Skeletal muscle cell (primary cell): Measurements from ENCODE around the gene LGR6.

Experiments used
- DNase-seq: peaks from one replicate; pipeline ENCODE4 v3.0.0-alpha.2; 2010; ENCODE audit warnings: low read depth
- H3K4me3 ChIP-seq: 2 replicates; pipeline ENCODE4 v1.5.1; 2011; ENCODE audit warnings: low read depth, mild to moderate bottlenecking, control low read depth, low read length, moderate library complexity

The LGR6 gene

DNA sequence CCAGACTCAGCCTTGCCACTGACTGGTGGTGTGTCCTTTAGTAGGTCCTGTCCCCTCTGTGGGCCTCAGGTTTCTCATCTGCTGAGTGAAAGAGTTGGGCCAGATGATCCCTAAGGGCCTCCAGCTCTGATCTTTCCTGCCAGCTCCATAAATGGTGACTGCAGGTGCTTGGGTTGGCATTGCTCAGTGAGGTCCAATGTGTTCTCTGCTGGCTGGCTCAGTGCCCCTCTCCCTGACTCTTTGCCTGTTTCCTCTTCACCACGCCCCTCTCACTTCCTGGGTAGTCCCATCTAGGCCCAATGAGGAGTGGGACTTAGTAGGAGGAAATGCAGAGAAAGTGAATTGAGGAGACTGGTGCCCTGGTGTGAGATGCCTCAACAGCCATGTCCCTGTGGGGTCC is 111.6 kb downstream of the LGR6 start:
- no peak overlapping the region for H3K4me3 ChIP-seq
- no peak for DNase-seq

DNA sequence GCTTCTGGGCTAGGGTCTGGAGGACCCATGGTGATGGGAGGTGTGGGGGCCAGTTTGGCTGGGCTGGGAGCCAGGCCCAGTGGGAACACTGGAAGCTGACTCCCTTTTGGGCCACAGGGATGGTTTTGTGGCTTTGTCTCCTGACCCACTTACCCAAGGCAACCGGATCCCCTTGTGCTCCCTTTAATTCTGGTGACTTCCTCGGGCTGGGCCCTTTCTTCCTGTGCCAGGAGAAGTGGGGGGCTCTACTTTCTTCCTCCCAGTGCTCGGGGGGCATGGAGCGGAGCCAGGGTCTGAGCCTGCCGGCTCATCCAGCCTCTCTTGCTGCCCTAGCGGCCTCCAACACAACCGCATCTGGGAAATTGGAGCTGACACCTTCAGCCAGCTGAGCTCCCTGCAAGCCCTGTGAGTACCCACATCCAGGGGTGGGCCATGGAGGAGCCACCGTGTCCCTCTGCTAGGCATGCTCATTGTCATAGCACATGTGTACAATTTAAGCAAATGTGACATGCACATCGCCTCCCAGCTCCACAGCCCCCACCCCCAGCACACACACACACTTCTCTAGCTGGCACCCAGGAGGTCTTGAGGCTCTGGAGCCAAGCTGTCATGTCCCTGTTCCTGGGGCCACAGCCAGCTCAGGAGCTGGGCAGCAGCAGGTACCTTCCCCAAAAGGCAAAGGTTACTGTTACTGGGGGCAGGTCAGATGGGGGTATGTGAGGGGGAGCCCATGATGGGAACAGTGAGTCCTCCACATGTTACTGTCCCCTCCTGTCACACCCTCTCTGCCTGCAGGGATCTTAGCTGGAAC is 113.1 kb downstream of the LGR6 start:
- DNase-seq, result no peak
- H3K4me3 ChIP-seq, result no peak overlapping the region

DNA sequence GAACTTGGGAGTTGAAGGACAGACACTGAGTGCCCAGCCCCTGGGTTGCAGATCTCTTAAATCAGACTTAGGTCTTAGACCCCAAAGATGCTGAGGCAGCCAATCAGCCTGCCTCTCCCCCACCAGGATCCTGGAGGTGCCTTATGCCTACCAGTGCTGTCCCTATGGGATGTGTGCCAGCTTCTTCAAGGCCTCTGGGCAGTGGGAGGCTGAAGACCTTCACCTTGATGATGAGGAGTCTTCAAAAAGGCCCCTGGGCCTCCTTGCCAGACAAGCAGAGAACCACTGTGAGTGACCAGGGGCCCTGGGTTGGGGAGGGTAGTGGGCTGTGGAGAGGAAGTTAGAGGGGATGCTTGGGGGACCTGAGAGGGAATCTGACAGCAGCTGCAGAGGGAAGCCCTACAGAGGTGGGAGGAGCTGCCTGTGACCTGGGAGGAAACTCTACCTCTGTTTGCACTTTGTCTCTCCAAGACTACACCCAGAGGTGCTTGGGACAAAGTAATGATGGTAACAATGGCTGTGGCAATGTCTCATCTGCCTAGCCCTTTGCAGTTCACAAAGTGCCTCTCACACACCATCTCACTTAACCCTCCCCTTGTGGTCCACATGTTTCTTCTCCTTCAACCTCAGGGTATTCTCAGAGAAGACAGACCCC is 116.6 kb downstream of the LGR6 start:
- H3K4me3 ChIP-seq, result no peak overlapping the region
- no peak for DNase-seq

DNA sequence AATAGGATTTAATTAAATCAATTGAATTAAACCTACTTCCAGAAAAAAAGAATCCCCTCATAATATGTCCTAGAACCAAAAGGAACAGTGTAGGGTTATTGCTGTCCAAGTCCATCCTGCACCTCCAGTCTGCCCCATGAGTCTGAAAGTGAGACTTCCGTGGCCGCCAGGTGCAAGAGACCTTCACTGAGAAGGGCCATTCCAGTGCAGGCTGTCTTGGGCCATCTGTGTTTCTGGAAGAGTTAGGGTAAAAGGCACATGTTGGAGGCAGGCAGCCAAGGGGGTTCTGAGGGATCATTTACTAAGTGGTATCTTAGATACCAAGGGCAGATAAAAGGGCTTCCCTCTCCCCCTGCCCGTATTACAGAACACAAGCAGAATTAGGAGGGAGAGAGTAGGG is 117.1 kb downstream of the LGR6 start:
- DNase-seq, result no peak
- no peak overlapping the region for H3K4me3 ChIP-seq

DNA sequence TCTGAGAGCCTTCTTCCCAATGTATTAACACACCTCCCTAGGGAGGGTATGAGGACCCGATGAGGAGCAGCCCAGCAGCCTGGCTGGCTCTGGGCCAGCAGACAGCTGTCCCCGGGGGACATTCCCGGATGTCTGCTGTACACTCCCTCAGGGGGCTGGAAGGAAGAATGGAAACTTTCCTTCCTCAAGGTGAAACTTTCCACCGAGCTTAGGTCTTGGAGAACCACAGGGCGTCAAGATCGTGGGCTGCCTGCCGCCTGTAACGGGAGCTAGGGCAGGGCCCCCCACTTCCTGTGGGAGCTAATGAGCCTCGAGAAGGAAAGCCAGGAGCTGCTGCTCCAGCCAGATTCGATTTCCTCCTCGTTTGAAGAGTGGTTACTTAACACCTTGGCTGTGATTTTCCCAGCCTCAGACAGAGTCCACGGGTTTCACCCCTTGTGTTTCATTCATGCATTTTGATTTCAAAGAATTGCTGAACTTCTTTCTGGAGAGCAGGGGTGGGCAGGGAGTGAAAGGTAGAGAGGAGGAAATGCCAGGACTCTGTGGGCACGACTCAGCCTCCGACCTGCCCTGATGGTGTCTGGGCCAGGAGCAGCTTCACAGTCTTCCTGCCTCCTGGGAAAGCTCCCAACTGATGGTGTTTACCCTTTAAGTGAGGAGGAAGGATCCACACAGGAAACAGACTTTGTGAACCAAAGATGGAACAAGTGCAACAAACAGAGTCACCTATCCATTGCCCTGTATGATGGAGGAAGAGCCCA is 118.5 kb downstream of the LGR6 start:
- no peak for DNase-seq
- H3K4me3 ChIP-seq, result no peak overlapping the region

DNA sequence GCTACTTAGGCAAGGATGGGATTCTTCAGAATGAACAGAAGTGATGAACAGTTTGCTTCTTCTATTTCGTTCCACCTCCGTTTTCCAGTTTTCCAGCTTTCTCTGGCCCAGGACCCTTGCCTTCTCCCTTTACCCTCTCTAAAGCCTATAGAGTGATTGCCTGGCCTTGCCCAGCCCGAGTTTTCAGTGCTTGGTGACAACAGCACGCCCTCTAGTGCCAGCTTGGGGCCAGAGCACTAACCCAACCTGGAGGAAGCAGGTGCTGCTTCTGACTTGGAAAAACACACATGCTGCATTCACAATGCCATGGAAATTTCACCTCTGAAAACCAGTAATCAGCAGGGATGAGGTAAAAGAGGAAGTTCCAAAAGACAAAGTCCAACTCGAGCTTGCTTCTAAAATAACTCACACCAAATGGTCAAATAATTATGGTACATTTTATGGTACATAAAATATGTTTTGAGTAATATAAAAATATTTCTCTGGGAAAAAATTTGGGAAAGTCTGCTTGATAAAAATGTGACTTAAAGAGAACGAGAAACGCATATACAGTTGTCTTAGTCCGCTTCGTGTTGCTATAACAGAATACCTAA is 122.1 kb downstream of the LGR6 start:
- no peak for DNase-seq

DNA sequence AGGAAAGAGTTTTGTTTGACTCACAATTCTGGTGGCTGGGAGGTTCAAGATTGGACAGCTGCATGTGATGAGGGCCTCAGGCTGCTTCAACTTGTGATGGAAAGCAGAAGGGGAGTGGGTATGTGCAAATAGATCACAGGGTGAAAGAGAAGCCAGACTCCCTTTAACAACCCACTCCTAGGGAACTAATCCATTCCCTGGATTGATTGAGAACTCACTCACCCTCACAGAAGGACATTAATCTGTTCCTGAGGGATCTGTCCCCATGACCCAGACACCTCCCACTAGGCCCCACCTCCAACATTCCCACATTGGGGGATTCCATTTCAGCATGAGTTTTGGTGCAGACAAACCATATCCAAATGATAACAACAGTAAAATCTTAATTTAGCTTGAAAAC is 122.6 kb downstream of the LGR6 start:
- no peak overlapping the region for H3K4me3 ChIP-seq
- DNase-seq, result no peak

More for the DNA sequence above, 122.1 kb downstream of the LGR6 start:
- no peak overlapping the region for H3K4me3 ChIP-seq

DNA sequence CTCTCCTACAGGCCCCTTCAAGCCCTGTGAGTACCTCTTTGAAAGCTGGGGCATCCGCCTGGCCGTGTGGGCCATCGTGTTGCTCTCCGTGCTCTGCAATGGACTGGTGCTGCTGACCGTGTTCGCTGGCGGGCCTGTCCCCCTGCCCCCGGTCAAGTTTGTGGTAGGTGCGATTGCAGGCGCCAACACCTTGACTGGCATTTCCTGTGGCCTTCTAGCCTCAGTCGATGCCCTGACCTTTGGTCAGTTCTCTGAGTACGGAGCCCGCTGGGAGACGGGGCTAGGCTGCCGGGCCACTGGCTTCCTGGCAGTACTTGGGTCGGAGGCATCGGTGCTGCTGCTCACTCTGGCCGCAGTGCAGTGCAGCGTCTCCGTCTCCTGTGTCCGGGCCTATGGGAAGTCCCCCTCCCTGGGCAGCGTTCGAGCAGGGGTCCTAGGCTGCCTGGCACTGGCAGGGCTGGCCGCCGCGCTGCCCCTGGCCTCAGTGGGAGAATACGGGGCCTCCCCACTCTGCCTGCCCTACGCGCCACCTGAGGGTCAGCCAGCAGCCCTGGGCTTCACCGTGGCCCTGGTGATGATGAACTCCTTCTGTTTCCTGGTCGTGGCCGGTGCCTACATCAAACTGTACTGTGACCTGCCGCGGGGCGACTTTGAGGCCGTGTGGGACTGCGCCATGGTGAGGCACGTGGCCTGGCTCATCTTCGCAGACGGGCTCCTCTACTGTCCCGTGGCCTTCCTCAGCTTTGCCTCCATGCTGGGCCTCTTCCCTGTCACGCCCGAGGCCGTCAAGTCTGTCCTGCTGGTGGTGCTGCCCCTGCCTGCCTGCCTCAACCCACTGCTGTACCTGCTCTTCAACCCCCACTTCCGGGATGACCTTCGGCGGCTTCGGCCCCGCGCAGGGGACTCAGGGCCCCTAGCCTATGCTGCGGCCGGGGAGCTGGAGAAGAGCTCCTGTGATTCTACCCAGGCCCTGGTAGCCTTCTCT is 124.6 kb downstream of the LGR6 start:
- no peak for DNase-seq
- no peak overlapping the region for H3K4me3 ChIP-seq

DNA sequence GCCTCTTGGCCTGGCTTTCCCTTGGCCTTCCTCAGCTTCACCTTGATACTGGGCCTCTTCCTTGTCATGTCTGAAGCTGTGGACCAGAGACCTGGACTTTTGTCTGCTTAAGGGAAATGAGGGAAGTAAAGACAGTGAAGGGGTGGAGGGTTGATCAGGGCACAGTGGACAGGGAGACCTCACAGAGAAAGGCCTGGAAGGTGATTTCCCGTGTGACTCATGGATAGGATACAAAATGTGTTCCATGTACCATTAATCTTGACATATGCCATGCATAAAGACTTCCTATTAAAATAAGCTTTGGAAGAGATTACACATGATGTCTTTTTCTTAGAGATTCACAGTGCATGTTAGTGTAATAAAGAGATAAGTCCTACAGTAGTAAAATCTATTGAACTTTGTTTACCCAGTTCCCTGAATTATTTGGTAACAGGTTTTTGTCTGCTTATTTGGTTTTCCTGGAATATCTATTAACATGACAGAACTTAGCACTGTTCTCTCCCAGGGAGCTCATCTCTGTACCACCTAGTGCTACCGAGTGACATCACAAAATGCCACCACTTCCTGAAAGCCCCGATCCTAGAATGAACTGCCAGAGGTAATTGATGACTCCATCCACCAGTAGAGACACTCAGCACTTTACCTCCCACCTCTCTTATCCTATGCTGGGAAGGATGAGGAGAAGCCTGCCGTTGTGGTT is 125.9 kb downstream of the LGR6 start:
- no peak for DNase-seq
- H3K4me3 ChIP-seq, result no peak overlapping the region

DNA sequence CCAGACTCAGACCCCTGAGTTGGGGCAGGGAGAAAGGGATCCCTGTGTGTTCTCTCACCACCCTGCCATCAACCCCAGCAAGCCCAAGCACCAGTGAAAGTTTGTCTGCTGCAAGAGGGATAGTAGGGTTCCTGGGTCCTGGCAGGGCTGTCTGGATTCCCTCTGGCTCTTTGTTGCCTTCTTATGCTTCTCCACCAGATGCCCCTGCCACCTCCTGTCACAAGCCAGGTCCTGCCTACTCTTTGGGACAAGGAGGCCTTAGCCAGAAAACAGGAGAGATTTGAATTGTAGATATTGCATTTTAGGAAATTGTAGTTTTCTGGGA is 126.4 kb downstream of the LGR6 start:
- no peak for DNase-seq
- no peak overlapping the region for H3K4me3 ChIP-seq

DNA sequence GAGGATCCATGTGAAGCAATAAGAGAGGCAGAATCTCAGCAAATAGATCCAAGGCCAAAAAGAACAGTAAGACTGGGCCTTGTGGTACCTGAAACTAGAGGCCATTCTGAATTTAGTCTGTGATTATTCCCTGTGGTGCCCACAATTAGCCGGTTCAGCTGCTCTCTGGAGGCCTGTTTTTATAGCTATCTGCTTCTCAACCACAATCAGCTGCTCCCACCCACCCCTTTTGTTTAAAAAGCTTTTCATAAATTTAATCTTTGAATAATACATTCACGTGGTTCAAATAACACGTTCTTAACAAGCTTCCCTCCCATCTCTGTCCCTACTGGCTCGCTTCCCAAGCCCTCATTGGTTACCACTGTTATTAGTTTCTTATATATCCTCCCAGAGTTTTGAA is 130.1 kb downstream of the LGR6 start:
- no peak overlapping the region for H3K4me3 ChIP-seq
- no peak for DNase-seq

DNA sequence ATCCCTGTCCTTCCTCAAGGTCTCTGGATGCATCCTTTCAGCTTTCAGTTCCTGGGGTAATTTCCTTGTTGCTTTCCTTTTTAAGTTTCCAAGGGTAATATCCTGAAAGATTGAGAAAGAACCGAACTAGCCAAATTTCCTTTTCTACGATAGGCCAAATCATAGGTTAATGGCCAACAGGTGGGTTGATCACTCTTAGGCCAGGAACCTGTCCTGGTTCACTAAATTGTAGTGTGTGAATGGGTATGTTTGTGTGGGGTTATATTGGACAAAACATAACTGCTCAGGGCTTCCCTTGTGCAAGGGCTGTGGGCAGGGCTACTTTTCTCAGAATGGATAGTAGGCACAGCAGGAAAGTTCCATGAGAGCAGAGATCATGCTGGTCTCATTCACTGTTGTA is 131.0 kb downstream of the LGR6 start:
- no peak overlapping the region for H3K4me3 ChIP-seq
- no peak for DNase-seq

DNA sequence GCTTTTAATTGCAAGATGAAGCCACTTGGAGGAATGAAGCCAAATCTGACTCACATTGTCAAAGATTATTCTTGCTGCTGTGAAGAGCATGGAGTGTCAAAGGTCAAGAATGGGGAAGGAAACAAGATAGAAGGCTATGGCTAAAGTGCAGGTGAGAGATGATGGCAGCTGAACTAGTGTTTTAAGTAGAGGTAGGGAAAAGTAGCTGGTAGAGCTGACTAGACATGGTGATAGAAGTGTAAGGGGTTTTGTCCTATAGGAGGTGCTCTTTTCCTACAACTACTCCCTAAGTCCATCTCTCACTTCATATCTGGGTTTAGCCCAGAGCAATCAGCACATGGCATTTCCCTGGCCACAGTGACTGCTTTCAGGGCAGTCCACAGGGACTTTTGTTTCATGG is 136.3 kb downstream of the LGR6 start:
- H3K4me3 ChIP-seq, result no peak overlapping the region
- DNase-seq, result no peak

DNA sequence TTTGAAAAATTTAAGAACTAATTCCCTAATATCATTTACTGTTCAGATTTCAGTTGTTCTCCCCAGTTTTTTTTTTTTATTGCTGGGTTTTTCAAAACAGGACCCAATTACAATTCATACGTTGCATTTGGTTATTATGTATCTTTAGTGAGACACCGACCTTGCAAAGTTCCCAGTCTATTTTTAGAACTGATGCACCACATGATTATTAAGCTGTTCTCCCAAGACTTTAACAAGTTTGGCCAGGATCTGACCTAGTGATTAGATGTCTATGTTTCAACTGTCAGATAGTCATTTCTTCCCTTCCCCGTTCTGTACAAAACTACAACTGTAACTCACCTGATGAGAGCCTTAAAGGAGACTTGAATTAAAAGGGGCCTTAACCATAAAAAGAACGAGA is 140.3 kb downstream of the LGR6 start:
- DNase-seq, result no peak
- no peak overlapping the region for H3K4me3 ChIP-seq

DNA sequence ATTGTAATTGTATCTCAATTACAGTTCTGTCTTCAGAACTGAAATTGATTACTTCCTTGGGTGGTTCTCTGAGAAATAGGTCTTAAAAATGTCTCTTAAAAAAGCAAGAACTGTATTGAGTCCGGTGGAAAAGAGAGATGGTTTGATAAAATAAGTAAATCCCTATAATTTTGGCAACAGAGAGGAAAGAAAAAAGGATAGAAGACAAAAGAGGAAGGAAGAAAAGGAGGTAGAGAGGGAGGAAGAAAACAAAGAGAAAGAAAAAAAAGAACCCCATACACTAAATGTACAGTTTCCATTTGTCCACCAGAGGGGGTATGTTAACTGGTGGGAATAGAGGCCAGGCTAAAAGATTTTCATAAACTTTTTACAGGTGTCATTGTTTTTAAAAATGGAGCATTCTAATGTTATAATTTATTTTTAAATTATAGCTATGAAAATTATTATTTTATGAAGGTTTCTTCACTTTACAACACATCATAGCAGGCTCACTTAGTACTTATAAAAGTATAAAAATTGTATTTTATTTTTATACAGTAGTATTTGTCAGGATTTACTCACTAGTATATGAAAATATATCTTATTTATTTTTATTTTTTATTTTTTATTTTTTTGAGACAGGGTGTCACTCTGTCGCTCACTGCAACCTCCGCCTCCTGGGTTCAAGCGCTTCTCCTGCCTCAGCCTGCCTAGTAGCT is 150.2 kb downstream of the LGR6 start:
- DNase-seq, result no peak

DNA sequence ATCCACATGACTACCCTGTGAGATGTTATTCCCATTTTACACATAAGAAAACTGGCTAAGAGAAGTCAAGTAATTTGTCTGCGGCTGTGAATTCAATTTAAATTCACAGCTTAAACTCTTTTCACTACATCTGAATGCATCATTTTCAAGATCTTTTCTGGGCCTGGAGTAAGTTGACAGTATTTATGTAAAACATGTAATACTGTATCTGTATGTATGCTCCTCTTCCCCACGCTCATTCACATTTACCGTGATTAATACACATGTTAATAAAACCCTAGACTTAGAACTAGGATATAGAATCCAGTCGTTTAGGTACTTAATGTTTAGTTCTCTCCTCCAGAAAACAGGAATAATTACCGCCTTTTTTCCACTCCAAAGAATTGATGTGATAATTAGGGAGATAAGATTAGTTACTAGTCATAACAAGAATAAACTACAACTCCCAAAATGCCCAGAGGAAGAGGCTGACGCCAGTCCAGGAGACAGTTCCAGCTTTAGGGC is 154.5 kb downstream of the LGR6 start:
- DNase-seq, result no peak
- no peak overlapping the region for H3K4me3 ChIP-seq

More for the DNA sequence above, 150.2 kb downstream of the LGR6 start:
- no peak overlapping the region for H3K4me3 ChIP-seq

DNA sequence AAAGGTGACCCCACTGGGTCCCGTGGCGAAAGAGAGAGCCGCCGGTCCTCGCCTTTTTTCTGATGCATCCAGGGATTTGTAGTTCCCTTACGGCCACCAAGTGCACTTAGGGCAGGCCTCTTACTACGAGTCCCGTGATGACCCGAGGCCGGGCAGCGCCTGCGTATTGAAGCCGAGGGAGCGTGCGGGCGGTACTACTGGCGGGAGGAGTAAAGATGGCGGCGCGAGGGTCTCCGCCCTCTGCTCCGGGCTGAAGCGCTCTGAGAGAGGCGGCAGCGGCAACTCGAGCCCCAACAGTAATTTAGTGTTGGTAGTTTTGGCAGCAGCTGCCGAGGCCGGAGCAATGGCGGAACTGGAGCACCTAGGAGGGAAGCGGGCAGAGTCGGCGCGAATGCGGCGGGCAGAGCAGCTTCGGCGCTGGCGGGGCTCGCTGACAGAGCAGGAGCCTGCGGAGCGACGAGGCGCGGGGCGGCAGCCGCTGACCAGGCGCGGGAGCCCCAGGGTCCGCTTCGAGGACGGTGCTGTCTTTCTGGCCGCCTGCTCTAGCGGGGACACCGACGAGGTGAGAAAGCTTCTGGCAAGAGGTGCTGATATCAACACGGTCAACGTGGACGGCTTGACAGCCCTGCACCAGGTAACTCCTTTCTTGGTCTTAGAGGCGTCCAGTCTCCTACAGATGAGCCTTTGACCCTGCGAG is 155.1 kb downstream of the LGR6 start, which contains the start of gene PPP1R12B:
Gene PPP1R12B, plus strand, starts transcription at position 191 of the 697 bp plus-strand sequence. Its CDS starts 153 bp downstream, at position 344.
- peak; percentile 98 for DNase-seq
- peak within 1 kb of the TSS; percentile 98 for H3K4me3 ChIP-seq
